GM23248 (cell line): Measurements from ENCODE around the gene UQCRFS1.

Source experiments
- EZH2 ChIP-seq: fragments of 200-600 bp; sonication (generic); IDR thresholded peaks from 2 replicates; pipeline ENCODE4 v1.6.1; 2018; ENCODE audit warnings: antibody characterized with exemption, mild to moderate bottlenecking; ENCODE audit not compliant: insufficient read depth, poor library complexity, severe bottlenecking
- EZH2phosphoT487 ChIP-seq: fragments of 200-600 bp; sonication (generic); IDR thresholded peaks from 2 replicates; pipeline ENCODE4 v1.6.1; 2018; ENCODE audit warnings: antibody characterized with exemption, moderate library complexity, mild to moderate bottlenecking, low read depth; ENCODE audit not compliant: insufficient read depth

DNA sequence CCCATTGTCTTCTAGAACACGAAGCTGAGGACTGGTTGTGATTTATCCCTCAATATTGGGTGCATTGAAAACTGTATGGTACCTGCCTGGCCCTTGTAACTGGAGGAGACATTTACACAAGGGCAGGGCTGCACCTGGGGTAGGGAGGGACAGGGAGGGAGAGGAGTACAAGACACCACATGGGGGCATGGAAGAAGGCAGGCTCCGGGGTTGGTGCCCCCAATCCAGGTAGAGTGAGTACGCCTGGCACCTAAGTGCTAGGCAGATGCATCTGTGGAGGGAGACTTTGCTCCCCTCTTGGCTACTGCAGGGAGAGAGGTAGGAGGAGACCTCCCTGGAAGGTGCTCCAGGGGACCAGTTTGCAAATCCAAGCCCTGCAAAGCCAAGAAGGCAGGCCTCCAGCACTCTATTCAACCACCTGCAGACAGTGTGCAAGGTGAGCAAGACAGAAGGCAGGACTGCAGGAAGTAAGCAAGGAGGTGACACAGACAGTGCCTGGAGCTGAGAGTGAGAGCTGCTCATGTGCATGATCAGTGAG lies 19.4 kb upstream of the UQCRFS1 start:
- no peak for TF ChIP-seq EZH2phosphoT487
- TF ChIP-seq EZH2 = no peak
